Measurements from ENCODE around the gene RBMS3. TPM values are rescaled to one million over a fixed set of nuclear protein-coding genes. Genes with fewer than 3 reads are reported as not detected.

Gene RBMS3
- total RNA-seq, 1 donor from 2014 or later, result 20.7 TPM

- intact Hi-C loops (cut with micrococcal nuclease), result no loop called here
- ATAC-seq (no peak), DNase-seq (no peak)
Measured at GRCh38 chr3:29271475-29271874, 9.4 kb upstream of the RBMS3 start.

GRCh38 chr3:29274667-29275066 lies 6.2 kb upstream of the RBMS3 start:
- ATAC-seq (no peak), DNase-seq (no peak)
- intact Hi-C loops (cut with micrococcal nuclease), result no loop called here

GRCh38 chr3:29275309-29275708 lies 5.6 kb upstream of the RBMS3 start:
- intact Hi-C loops (cut with micrococcal nuclease), result no loop called here
- peak; percentile 47 for ATAC-seq
- peak; percentile 47 for DNase-seq

- ATAC-seq (no peak), DNase-seq (no peak)
- intact Hi-C loops (cut with micrococcal nuclease), result no loop called here
Measured at GRCh38 chr3:29277249-29277648, 3.6 kb upstream of the RBMS3 start.

GRCh38 chr3:29279286-29279685 lies 1.6 kb upstream of the RBMS3 start:
- ATAC-seq (no peak), DNase-seq (no peak)
- intact Hi-C loops (cut with micrococcal nuclease), result no loop called here

- intact Hi-C loops (cut with micrococcal nuclease), result loop anchor here (10.0 kb wide), 2 partner anchors 405 to 485 kb away; no protein-coding TSS in a partner anchor
- ATAC-seq (peak; percentile 45), DNase-seq (peak; percentile 47)
Measured at GRCh38 chr3:29279806-29280205, 1.1 kb upstream of the RBMS3 start.

GRCh38 chr3:29281094-29281343 lies 148 bp downstream of the RBMS3 start:
- DNase-seq (no peak), ATAC-seq (no peak)
- intact Hi-C loops (cut with micrococcal nuclease), result loop anchor here (10.0 kb wide), 2 partner anchors 404 to 484 kb away; no protein-coding TSS in a partner anchor

GRCh38 chr3:29281344-29282241 lies 722 bp downstream of the RBMS3 start:
- DNase-seq (peak; percentile 38), ATAC-seq (peak; percentile 51)
- intact Hi-C loops (cut with micrococcal nuclease), result loop anchor here (10.0 kb wide), 2 partner anchors 403 to 483 kb away; no protein-coding TSS in a partner anchor

GRCh38 chr3:29282427-29283230 lies 1.8 kb downstream of the RBMS3 start:
- intact Hi-C loops (cut with micrococcal nuclease), result loop anchor here (10.0 kb wide), 2 partner anchors 402 to 482 kb away; no protein-coding TSS in a partner anchor
- ATAC-seq (peak; percentile 34), DNase-seq (no peak)

- intact Hi-C loops (cut with micrococcal nuclease), result loop anchor here (10.0 kb wide), 2 partner anchors 401 to 481 kb away; no protein-coding TSS in a partner anchor
- ATAC-seq (no peak), DNase-seq (no peak)
Measured at GRCh38 chr3:29283231-29284119, 2.6 kb downstream of the RBMS3 start.

- ATAC-seq, result no peak
- intact Hi-C loops (cut with micrococcal nuclease), result loop anchor here (10.0 kb wide), 2 partner anchors 400 to 480 kb away; no protein-coding TSS in a partner anchor
- no peak for DNase-seq
Measured at GRCh38 chr3:29284497-29284896, 3.6 kb downstream of the RBMS3 start.

- ATAC-seq, result no peak
Measured at GRCh38 chr3:29285471-29286071, 4.7 kb downstream of the RBMS3 start.

GRCh38 chr3:29286478-29287240 lies 5.8 kb downstream of the RBMS3 start:
- ATAC-seq, result no peak
- intact Hi-C loops (cut with micrococcal nuclease), result loop anchor here (10.0 kb wide), 2 partner anchors 398 to 478 kb away; no protein-coding TSS in a partner anchor
- no peak for DNase-seq

More at GRCh38 chr3:29285471-29286071, 4.7 kb downstream of the RBMS3 start:
- intact Hi-C loops (cut with micrococcal nuclease), result loop anchor here (10.0 kb wide), 2 partner anchors 399 to 479 kb away; no protein-coding TSS in a partner anchor
- DNase-seq, result no peak

GRCh38 chr3:29290596-29290995 lies 9.7 kb downstream of the RBMS3 start:
- DNase-seq (no peak), ATAC-seq (no peak)
- intact Hi-C loops (cut with micrococcal nuclease), result no loop called here

GRCh38 chr3:29291260-29291981 lies 10.6 kb downstream of the RBMS3 start:
- intact Hi-C loops (cut with micrococcal nuclease), result no loop called here
- ATAC-seq (peak; percentile 80), DNase-seq (no peak)

GRCh38 chr3:29291982-29292363 lies 11.1 kb downstream of the RBMS3 start:
- ATAC-seq (no peak), DNase-seq (no peak)
- intact Hi-C loops (cut with micrococcal nuclease), result no loop called here

GRCh38 chr3:29293421-29293820 lies 12.6 kb downstream of the RBMS3 start:
- ATAC-seq (no peak), DNase-seq (no peak)
- intact Hi-C loops (cut with micrococcal nuclease), result no loop called here
